Upper lobe of left lung (tissue), 4 donors: Measurements from ENCODE around the gene C2orf78.

Source experiments
- EP300 ChIP-seq, 4 donors: sonication (generic); formaldehyde crosslinking; IDR thresholded peaks; one replicate each; pipeline ENCODE4 v1.5.1; 2017; ENCODE audit warnings: antibody characterized with exemption in 4 of 4, control low read depth in 2 of 4
- POLR2A ChIP-seq, 4 donors: fragments of 450-650 bp; IDR thresholded peaks; one replicate each; pipeline ENCODE4 v1.5.1; 2016 to 2017; ENCODE audit warnings: antibody characterized with exemption in 4 of 4, mild to moderate bottlenecking in 2 of 4
- TF ChIP-seq, protein P1 (sequence below), 6 experiments: fragments of 450-650 bp in 4 of 6; fragments of 200-600 bp in 2 of 6; sonication (generic) in 2 of 6; IDR thresholded peaks; one replicate each; pipeline ENCODE4 v1.5.1; 2016 to 2019; ENCODE audit warnings: antibody characterized with exemption in 6 of 6

GRCh38 chr2:73823416-73823815, 39.4 kb downstream of the C2orf78 start:
- no peak for TF ChIP-seq POLR2A (IDR thresholded peaks at IDR 0.05)
- TF ChIP-seq, protein P1, sequence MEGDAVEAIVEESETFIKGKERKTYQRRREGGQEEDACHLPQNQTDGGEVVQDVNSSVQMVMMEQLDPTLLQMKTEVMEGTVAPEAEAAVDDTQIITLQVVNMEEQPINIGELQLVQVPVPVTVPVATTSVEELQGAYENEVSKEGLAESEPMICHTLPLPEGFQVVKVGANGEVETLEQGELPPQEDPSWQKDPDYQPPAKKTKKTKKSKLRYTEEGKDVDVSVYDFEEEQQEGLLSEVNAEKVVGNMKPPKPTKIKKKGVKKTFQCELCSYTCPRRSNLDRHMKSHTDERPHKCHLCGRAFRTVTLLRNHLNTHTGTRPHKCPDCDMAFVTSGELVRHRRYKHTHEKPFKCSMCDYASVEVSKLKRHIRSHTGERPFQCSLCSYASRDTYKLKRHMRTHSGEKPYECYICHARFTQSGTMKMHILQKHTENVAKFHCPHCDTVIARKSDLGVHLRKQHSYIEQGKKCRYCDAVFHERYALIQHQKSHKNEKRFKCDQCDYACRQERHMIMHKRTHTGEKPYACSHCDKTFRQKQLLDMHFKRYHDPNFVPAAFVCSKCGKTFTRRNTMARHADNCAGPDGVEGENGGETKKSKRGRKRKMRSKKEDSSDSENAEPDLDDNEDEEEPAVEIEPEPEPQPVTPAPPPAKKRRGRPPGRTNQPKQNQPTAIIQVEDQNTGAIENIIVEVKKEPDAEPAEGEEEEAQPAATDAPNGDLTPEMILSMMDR (IDR thresholded peaks at IDR 0.05): no peak
- TF ChIP-seq EP300 (IDR thresholded peaks at IDR 0.05): no peak
